GM21529 (cell line): ENCODE results near the gene VAMP1.

Experiments used
- ATAC-seq: cut with Tn5 transposase; IDR thresholded peaks from one replicate; pipeline ENCODE4 v1.9.1; 2021; ENCODE audit not compliant: unreplicated experiment

The VAMP1 gene

DNA sequence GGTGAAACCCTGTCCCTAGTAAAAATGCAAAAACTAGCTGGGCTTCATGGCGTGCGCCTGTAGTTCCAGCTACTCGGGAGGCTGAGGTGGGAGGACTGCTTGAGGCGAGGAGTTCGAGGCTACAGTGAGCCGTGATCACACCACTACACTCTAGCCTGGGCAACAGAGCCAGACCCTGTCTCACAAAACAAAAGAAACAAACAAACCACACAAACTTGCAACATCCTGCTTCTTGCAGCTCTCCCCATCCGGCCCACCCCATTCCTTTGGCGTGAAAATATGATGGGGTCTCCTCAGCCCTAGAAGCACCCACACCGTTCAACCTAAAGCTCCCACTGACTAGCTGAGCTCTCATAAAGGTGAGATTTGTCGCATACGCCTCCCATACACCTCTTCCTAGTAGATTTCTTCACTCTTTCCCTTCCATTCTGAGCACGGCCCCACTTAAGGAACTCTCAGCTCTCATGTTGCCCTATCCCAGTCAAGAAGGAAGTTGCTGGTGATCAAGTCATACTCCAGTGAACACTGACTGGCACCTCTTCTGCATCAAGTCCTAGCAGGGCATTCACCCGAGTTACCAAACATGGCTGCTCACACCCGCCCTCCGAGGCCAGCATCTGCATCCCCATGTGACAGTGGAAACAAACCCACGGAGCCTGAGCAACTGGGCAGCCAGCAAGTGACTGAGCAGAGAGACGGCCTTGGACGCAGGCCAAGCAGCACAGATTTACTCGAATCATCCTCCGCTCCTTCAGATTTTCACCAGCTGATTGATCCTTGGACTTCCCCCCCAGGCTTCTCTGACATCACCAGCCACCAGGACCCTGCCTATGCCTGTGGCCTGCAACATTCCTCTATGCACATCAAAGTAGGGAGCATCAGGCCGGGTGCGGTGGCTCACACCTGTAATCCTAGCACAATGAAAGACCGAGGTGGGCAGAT lies 44.6 kb downstream of the VAMP1 start:
- ATAC-seq, result no peak

DNA sequence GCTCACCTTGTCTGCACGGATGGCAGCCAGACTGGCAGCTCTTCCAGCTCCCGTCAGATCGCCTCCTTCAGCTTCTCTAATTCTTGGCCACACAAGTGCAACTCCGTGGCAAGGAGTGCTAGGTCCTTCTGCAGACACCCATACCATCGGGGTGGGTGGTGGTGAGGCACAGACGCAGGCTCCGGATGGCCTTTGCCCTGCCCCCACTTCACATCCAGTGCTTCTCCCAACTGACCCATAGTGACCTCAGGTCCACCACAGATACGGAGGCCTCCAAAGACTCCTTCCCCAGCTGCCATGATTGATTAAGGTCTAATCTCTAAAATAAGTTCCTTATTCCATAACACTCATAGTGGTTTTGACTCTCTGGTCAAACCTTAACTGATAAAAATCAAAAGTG lies 45.6 kb downstream of the VAMP1 start:
- ATAC-seq, result no peak

DNA sequence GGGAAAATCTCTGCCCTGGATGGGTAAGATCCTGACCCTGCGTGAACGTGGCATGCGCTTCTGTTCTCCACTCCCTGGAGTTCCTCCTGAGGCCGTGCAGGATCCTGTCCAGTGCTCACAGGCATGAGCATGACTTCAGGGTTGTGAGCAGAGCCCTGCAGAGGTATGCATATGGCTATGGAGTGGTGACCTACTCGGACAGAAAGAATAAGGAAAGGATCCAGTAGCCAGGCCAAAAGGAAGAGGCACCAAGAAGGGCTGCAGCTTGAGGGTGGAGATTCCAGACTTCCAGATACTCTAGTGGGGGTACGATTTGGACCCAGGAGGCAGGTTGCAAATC lies 46.5 kb downstream of the VAMP1 start:
- no peak for ATAC-seq

DNA sequence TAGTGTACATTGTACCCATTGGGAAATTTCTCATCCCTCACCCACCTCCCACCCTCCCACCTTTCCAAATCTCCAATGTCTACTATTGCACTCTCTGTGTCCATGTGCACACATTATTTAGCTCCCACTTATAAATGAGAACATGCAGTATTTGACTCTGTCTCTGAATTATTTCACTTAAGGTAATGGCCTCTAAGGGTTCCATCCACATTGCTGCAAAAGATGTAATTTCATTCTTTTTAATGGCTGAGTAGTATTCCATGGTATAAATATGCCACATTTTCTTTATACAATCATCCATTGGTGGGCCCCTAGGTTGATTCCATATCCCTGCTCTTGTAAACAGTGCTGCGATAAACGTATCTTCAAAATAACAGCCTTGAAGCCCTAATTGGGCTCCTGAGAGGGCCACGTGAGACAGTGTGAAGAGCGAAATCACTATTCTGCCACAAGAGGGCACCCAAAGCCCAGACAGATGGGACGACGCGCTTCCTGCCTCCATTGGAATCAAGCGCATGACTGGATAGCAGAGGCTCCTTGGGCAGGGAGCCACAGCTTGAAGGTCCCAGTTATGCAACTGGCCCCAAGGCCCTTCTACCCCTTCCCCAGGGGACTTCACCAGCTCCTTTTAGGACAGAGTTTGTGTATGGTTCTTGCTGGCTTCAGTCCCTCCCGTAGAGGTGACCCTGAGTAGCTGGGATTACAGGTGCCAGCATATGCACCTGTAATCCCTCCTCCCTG lies 47.0 kb downstream of the VAMP1 start:
- ATAC-seq, result no peak

DNA sequence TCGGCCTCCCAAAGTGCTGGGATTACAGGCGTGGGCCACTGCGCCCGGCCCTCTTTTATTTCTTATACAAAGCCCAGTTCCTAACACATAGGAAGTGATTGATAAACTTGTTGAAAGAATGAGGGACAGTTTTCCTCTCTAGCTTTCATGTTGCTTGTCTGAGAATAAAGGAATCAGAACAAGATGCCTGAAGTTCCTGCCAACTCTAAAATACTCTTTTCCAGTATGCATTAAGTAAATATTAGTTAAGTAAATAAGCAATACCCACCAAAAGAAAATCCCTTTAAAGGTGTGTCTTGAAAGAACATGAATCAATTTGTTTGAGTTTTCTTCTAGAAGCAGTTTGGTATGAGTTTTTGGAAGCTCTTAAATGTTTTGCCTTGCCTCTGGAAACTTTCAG lies 50.1 kb downstream of the VAMP1 start:
- no peak for ATAC-seq

DNA sequence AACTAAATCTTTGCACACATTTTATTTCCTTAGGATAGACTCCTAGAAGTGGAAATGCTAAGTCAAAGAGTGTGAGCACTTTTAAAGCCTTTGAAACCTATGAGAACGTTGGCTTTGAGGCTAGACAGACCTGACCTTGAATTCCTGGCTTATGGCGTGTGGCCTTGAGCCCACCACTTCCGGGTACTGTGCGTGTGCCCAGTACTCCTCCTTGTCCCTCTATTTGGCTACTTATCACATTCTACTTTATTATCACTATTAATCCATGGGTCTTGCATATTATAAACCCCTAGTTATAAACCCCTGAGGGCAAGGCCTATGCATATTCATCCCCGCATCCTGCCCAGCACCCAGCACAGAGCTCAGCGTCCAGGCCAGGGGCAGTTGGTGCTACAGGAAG lies 51.7 kb downstream of the VAMP1 start:
- ATAC-seq, result no peak

DNA sequence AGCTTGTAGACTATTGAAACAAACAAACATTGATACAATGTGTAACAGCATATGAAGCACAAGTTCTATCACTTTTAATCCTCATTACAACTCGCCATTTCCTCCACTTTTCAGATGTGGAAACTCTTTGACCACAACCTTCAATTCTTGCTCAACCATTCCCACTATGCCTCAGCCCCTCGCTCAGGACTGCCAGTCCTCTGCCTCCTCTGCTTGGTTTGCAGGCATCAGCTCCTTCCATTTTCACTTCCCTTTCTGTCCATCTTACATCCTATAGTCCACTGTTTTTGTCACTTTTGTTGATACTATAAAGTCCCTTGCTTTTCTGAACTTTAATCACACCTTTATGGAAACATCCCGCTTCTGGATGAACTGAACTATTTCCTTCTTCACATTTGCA lies 53.9 kb downstream of the VAMP1 start:
- no peak for ATAC-seq
